Measurements from ENCODE around the gene VPS16.

Gene VPS16

DNA sequence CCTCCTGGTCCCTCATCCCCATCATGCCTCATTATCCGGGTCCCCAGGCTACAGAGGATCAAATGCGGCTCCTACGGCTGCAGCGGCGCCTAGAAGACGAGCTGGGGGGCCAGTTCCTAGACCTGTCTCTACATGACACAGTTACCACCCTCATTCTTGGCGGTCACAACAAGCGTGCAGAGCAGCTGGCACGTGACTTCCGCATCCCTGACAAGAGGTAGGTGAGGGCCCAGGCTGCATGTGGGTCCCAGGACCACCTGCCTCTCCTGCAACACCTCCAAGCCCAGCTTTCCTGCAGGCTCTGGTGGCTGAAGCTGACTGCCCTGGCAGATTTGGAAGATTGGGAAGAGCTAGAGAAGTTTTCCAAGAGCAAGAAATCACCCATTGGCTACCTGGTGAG, 24.6 kb downstream of the VPS16 start:
- Histone ChIP-seq H3K4me3 (no peak overlapping the region), H3K27ac (peak overlapping the region in 1 of 21 experiments; percentile 23)

DNA sequence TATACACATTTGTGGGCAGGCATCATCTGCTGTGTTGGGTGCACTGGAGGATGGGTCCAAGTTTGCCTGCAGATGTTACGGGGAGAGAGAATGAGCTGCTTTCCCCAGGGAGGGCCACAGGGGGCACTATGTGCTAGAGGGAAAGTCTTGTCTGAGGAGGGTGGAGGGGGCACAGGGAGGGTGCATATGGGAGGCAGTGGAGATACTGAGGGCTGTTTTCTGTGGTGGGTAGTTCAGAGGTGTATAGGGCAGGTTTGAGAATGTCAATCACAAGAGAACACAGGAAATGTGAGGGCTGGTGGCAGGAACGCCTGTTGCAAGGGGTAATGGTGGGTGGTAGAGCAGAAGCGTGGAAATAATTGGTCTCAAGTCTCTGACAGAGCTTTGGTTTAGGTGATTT, 25.1 kb downstream of the VPS16 start:
- H3K27ac ChIP-seq, result no peak overlapping the region
- no peak overlapping the region for H3K4me3 ChIP-seq

DNA sequence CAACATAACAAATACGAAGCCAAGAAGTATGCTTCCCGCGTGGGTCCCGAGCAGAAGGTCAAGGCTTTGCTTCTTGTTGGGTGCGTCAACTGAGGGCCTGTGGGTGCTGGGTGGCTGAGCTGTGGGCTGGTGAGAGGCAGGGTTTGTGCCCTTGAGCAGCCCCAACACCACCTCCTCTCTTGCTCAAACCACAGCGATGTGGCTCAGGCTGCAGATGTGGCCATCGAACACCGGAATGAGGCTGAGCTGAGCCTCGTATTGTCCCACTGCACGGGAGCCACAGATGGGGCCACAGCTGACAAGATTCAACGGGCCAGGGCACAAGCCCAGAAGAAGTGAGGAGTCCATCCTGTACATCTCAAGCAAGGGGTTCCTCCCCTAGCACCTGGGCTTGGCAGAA, 25.7 kb downstream of the VPS16 start:
- Histone ChIP-seq H3K27ac (no peak overlapping the region), H3K4me3 (no peak overlapping the region)

DNA sequence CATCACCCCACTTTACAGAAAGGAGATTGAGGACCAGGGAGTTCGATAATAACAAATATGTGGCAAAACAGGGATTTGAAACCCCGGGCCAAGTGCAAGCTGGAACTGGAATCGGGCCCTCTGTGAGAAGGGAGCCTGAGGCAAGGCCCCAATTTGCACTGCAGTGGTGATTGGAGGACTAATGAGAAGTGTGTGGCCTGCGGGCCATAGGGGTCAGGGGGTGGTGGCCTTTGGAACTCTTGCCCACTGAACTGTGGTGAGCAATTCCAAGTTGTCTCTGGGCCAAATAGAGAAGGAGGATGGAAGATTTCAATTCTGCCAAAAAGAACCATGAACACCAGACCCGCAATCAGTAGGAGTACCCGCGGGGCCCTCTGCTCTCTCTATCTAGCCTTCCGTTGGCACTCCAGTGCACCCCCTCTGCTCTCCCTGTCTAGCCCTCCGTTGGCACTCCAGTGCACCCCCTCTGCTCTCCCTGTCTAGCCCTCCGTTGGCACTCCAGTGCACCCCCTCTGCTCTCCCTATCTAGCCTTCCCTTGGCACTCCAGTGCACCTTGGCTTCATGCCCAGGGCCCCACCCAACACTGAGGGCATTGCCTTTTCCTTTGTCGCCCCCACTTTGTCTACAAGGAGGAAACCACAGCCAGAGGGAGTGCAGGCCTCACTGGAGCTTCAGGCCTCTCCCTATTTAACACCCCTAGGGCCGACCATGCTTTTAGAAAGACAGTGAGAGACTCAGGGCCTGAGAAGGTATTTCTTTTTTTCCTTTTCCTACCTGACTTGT, 26.7 kb downstream of the VPS16 start:
- Histone ChIP-seq H3K4me3 (no peak overlapping the region), H3K27ac (no peak overlapping the region)

- H3K27ac ChIP-seq, result peak overlapping the region in 2 of 21 experiments; percentile 15 to 55
- no peak overlapping the region for H3K4me3 ChIP-seq
Observed at GRCh38 chr20:2869381-2869780, 28.8 kb downstream of the VPS16 start.

GRCh38 chr20:2871111-2871465, 30.5 kb downstream of the VPS16 start:
- H3K4me3 ChIP-seq, result no peak overlapping the region
- H3K27ac ChIP-seq, result peak overlapping the region in 12 of 21 experiments; percentile 0 to 96 (median 54)

DNA sequence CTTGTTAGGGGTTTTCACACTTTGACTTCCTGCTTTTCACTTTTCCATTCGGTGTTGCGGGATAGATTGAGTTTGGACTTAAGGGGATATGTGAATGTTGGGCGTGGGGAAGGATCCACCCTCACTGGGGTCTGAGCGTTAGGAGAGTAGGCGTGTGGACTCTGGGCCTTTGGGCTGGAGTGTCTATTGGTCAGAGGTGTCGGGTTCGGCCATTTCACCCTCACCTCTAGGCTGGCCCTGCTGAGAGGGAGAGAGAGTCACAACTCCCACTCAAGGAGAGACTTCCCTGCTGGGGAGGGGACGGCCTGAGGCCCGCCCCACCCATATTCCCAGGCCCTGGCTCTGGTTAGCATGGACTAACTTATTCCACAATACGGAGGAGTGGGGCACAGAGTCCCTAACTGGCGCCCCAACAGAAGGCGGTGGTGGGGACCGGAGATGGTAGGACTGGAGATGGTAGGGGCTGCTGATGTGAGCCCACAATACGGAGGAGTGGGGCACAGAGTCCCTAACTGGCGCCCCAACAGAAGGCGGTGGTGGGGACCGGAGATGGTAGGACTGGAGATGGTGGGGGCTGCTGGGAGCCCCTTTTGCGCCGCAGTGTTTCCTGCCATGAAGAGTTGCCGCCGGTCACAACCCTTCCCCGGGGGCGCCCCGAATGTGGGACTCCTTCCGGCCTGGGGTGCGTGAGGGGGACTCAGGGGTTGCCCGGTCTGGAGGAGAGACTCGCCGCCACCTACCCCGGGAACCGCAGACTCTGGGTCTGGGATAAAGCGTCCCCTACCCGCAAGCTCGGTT, 31.3 kb downstream of the VPS16 start:
- Histone ChIP-seq H3K4me3 (peak overlapping the region; percentile 74 to 98 (median 85)), H3K27ac (peak overlapping the region in 16 of 21 experiments; percentile 2 to 96 (median 86))

DNA sequence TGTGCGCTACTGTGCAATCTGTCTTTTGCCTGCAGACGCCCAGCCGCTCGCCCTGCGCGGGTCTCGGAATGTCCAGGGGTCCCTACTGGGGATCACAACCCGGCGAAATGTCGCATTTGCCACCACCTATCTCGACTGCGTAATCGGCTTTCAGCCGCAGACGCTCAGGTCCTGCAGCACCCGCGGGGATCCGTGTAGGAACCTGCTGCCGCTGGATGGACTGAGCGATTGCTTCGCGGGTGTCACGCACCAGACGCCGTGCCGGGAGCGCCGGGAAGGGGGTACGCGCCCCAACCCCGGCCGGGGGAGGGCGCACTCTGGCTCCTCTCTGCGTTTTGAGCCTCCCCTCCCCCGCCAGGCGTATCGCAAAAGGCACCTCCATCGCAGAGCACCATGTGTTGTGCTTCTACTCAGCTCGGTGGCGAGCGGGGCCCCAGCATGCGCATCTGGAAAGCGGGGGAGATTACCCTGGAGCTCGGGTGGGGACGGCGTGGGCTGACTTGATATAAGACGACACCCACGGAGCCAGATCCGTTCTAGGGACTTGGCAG, 32.0 kb downstream of the VPS16 start:
- Histone ChIP-seq H3K27ac (peak overlapping the region in 18 of 21 experiments; percentile 2 to 96 (median 88)), H3K4me3 (peak overlapping the region; percentile 74 to 98 (median 85))

GRCh38 chr20:2873010-2873746, 32.6 kb downstream of the VPS16 start, which contains the start of gene PTPRA:
PTPRA (plus strand) TSS chr20:2873481; CDS start chr20:2964278, 90,797 bp downstream.
- Histone ChIP-seq H3K4me3 (peak within 1 kb of the TSS; percentile 74 to 98 (median 85)), H3K27ac (peak within 1 kb of the TSS; percentile 63 to 96 (median 89))

- Histone ChIP-seq H3K27ac (peak overlapping the region; percentile 63 to 96 (median 89)), H3K4me3 (peak overlapping the region; percentile 74 to 98 (median 85))
Observed at GRCh38 chr20:2873747-2874041, 33.1 kb downstream of the VPS16 start.

- peak overlapping the region in 5 of 21 experiments; percentile 8 to 96 (median 90) for H3K27ac ChIP-seq
- peak overlapping the region; percentile 74 to 98 (median 85) for H3K4me3 ChIP-seq
Observed at GRCh38 chr20:2874456-2874855, 33.9 kb downstream of the VPS16 start.

DNA sequence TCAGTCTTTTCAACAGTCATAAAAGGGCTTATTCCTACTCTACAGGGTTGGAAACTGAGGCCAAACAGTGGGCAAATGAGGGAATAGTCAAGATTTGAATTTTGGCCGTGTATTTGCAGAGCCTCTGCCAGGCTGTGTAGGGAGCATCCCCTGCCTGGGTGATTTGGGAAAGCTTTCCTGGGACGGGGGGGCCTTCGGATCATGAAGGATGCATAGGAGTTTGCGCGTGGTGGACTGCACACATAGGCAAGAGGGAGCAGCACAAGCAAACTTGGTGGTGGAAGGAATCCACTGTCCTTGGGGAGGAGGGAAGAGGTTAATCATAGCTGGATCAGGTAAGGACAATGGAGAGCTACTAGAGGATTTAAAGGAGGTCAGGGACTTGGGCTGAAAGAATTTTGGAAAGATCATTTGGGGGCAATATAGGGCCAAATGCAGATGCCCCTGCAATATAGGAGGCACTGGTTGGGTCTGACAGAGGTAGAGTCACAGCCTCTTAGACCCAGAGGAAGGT, 35.2 kb downstream of the VPS16 start:
- H3K27ac ChIP-seq, result no peak overlapping the region
- H3K4me3 ChIP-seq, result no peak overlapping the region

DNA sequence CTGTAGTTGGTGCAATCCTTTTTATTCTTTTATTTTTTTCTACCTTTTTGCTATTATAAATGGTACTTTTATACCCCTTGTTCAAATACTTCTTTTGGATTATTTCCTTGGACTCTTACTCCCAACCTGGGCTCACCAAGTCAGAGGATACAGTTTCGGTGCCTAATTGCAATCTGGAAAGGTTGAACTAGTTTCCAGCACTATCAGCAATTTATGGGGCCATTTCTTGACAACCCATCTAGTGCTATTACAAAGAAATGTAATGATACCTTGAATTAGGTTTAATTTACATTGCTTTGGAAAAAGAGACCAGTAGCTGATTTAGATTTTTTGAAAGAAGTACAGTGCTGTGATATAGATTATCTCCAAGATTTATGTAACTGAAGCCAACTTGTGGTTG, 38.0 kb downstream of the VPS16 start:
- Histone ChIP-seq H3K4me3 (no peak overlapping the region), H3K27ac (peak overlapping the region in 1 of 21 experiments; percentile 27)

DNA sequence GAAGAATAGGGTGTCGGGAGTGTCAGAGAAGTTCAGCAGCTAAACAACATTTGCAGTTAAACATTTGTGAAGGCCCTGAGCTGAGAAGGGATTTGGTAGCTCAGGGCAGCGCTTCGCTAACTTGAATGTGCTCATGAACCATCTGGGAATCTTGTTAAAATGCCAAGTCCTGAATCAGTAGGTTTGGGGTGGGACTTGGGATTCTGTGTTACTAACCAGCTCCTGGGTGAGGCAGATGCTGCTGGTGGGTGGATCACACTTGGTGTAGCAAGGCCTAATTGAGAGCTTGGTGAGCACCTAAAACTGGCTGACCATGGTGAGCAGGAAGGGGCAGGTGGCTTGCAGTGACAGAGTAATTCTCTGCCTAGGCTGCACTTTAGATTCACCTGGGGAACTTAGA, 38.6 kb downstream of the VPS16 start:
- Histone ChIP-seq H3K4me3 (no peak overlapping the region), H3K27ac (peak overlapping the region in 2 of 21 experiments; percentile 25 to 27)

DNA sequence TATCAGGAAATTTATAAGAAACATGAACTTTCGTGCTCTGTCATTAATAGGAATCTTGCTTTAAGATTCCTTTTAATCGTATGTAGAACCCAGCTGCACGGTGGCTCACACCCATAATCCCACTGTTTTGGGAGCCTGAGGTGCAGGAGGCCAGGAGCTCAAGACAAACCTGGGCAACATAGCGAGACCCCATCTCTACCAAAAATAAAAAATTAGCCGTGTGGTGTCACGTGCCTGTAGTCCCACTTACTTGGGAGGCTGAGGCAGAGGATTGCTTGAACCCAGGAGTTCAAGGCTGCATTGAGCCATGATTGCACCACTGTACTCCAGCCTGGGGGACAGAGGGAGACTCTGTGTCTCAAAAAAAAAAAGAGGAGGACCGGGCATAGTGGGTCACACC, 40.1 kb downstream of the VPS16 start:
- Histone ChIP-seq H3K4me3 (no peak overlapping the region), H3K27ac (no peak overlapping the region)

GRCh38 chr20:2883726-2884637, 43.4 kb downstream of the VPS16 start:
- H3K27ac ChIP-seq, result no peak overlapping the region
- no peak overlapping the region for H3K4me3 ChIP-seq

- no peak overlapping the region for H3K27ac ChIP-seq
Observed at GRCh38 chr20:2887715-2888114, 47.2 kb downstream of the VPS16 start.

GRCh38 chr20:2888224-2888955, 47.8 kb downstream of the VPS16 start:
- H3K27ac ChIP-seq, result no peak overlapping the region
- no peak overlapping the region for H3K4me3 ChIP-seq

More at GRCh38 chr20:2887715-2888114, 47.2 kb downstream of the VPS16 start:
- no peak overlapping the region for H3K4me3 ChIP-seq
